ENCODE measurements around the gene PDE3A. TPM values are rescaled to one million over a fixed set of nuclear protein-coding genes. Genes with fewer than 3 reads are reported as not detected.

Gene PDE3A
- polyA plus RNA-seq, 3 donors, result 0.10 TPM; not detected in 2

DNA sequence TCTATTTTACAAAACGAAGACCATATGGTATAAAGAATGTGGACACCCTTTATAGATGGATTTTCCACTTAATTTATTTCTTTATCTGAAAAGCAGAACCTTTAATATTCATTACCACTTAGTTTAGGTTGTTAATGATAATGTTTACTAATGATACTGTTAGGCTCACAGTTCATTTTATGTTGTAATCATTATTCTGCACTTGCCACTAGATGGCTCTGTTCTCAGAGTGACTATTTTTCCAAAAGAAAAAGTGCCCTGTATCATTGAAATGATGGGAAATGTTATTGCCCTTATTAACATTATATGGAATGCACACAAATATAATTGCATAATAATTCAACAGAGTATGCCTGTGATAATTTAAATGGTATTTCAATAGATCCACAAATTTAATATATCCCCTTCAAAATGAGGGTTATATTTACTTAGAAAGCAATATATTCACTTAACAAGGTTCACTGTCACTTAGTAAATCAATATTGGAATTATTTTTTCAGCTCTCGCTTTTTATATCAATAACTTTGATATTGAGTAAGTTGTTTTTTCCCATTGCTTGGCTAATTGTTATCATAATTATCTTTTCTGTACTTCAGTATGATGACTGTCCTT is 95.7 kb downstream of the PDE3A start:
- intact Hi-C loops (cut with micrococcal nuclease), result no loop called here
- no peak for DNase-seq
- no peak overlapping the region for H3K27ac Mint-ChIP-seq

DNA sequence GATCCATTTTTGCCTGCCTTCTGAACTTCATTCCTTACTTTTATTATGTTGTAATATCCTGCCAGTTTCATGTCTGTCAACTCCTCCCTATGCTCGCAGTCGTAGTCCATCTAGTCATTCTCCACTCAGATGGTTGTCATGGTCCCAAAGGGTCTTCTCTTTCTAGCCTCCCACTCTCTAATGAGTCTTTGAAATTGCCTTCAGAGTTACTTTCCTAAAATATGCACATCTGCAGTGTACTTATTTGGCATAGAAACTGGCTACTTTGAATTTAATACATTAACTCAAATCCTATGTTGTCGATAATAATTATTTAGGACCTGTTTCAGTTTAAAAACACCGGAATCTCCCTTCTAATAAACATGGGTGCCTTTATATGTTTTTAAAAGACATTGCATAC is 101.0 kb downstream of the PDE3A start:
- 100% methylated on average over 2 of the region's 4 CpGs for WGBS (ENCODE audit: insufficient coverage)
- H3K27me3 ChIP-seq (ENCODE audit: control insufficient read depth in 2 of 2, insufficient read depth in 2 of 2, low read length in 2 of 2), result no peaks in the 10 kb centered on the region
- H3K4me1 ChIP-seq (ENCODE audit: control insufficient read depth in 1 of 2, insufficient read depth in 2 of 2, low read length in 2 of 2), result no peaks in the 10 kb centered on the region
- H3K36me3 ChIP-seq (replicated peaks in 1 of 2; ENCODE audit: control insufficient read depth in 1 of 2, insufficient read depth in 2 of 2, low read length in 2 of 2), result no peaks in the 10 kb centered on the region
- H2AFZ ChIP-seq (ENCODE audit: insufficient read depth, low read depth, low read length, poor library complexity, severe bottlenecking), result no peak overlapping the region
- no peak for DNase-seq
- Mint-ChIP-seq H3K9me3 (peaks cover 0 to 5% (median 3%) of the 10 kb centered on the region in 7 donors), H3K36me3 (no peaks in the 10 kb centered on the region), H3K4me3 (no peak overlapping the region), H3K4me1 (no peaks in the 10 kb centered on the region), H3K27ac (no peak overlapping the region), H3K27me3 (ENCODE audit: low read depth in 3 of 3) (peaks cover 0 to 1% (median 0%) of the 10 kb centered on the region in 3 donors)
- no peak overlapping the region for H3K4me3 ChIP-seq (replicated peaks in 1 of 3; ENCODE audit: low read depth in 2 of 3, low read length in 3 of 3)
- no peaks in the 10 kb centered on the region for H3K9me3 ChIP-seq (replicated peaks in 1 of 2; ENCODE audit: control insufficient read depth in 1 of 2, insufficient read depth in 1 of 2, low read length in 2 of 2)
- H4K20me1 ChIP-seq (ENCODE audit: insufficient read depth, low read length), result no peaks in the 10 kb centered on the region
- TF ChIP-seq, protein P1, sequence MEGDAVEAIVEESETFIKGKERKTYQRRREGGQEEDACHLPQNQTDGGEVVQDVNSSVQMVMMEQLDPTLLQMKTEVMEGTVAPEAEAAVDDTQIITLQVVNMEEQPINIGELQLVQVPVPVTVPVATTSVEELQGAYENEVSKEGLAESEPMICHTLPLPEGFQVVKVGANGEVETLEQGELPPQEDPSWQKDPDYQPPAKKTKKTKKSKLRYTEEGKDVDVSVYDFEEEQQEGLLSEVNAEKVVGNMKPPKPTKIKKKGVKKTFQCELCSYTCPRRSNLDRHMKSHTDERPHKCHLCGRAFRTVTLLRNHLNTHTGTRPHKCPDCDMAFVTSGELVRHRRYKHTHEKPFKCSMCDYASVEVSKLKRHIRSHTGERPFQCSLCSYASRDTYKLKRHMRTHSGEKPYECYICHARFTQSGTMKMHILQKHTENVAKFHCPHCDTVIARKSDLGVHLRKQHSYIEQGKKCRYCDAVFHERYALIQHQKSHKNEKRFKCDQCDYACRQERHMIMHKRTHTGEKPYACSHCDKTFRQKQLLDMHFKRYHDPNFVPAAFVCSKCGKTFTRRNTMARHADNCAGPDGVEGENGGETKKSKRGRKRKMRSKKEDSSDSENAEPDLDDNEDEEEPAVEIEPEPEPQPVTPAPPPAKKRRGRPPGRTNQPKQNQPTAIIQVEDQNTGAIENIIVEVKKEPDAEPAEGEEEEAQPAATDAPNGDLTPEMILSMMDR (IDR thresholded peaks at IDR 0.05), result no peak
- no peaks in the 10 kb centered on the region for H3K79me2 ChIP-seq (ENCODE audit: insufficient read depth, low read length)
- no peak overlapping the region for H3K9ac ChIP-seq (ENCODE audit: insufficient read depth, low read length, poor library complexity, severe bottlenecking)
- intact Hi-C loops (cut with micrococcal nuclease), result no loop called here
- H3K27ac ChIP-seq (ENCODE audit: low read depth in 1 of 2, low read length in 2 of 2), result no peak overlapping the region
- H3K4me2 ChIP-seq (replicated peaks; ENCODE audit: extremely low read depth, low read length, poor library complexity, severe bottlenecking), result no peak overlapping the region

More for the DNA sequence above, 95.7 kb downstream of the PDE3A start:
- H3K4me1 Mint-ChIP-seq, result no peaks in the 10 kb centered on the region
- no peaks in the 10 kb centered on the region for H3K27me3 Mint-ChIP-seq (ENCODE audit: low read depth in 3 of 3)
- no peak overlapping the region for H3K9ac ChIP-seq (ENCODE audit: insufficient read depth, low read length, poor library complexity, severe bottlenecking)
- H3K4me3 Mint-ChIP-seq, result no peak overlapping the region
- H3K27me3 ChIP-seq (ENCODE audit: control insufficient read depth in 2 of 2, insufficient read depth in 2 of 2, low read length in 2 of 2), result no peaks in the 10 kb centered on the region
- H3K79me2 ChIP-seq (ENCODE audit: insufficient read depth, low read length), result no peaks in the 10 kb centered on the region
- H3K4me2 ChIP-seq (replicated peaks; ENCODE audit: extremely low read depth, low read length, poor library complexity, severe bottlenecking), result no peak overlapping the region
- H4K20me1 ChIP-seq (ENCODE audit: insufficient read depth, low read length), result no peaks in the 10 kb centered on the region
- H3K36me3 ChIP-seq (replicated peaks in 1 of 2; ENCODE audit: control insufficient read depth in 1 of 2, insufficient read depth in 2 of 2, low read length in 2 of 2), result no peaks in the 10 kb centered on the region
- TF ChIP-seq, protein P1 (IDR thresholded peaks at IDR 0.05), result peak; percentile 81
- no peaks in the 10 kb centered on the region for H3K4me1 ChIP-seq (ENCODE audit: control insufficient read depth in 1 of 2, insufficient read depth in 2 of 2, low read length in 2 of 2)
- H3K9me3 Mint-ChIP-seq, result no peaks in the 10 kb centered on the region
- H3K36me3 Mint-ChIP-seq, result no peaks in the 10 kb centered on the region
- H3K9me3 ChIP-seq (replicated peaks in 1 of 2; ENCODE audit: control insufficient read depth in 1 of 2, insufficient read depth in 1 of 2, low read length in 2 of 2), result no peaks in the 10 kb centered on the region
- no peak overlapping the region for H3K27ac ChIP-seq (ENCODE audit: low read depth in 1 of 2, low read length in 2 of 2)
- no peak overlapping the region for H3K4me3 ChIP-seq (replicated peaks in 1 of 3; ENCODE audit: low read depth in 2 of 3, low read length in 3 of 3)
- WGBS (ENCODE audit: insufficient coverage), result no CpG with 5 or more reads among the region's 2 CpGs
- H2AFZ ChIP-seq (ENCODE audit: insufficient read depth, low read depth, low read length, poor library complexity, severe bottlenecking), result no peak overlapping the region

All from CD14-positive monocyte (primary cell).